HPDE6-E6E7 (cell line): ENCODE measurements around the gene CCDC142.
"Not testable (repeated sequence)": the region's sequence is repeated elsewhere in the genome, so short reads cannot be mapped to it uniquely, and the experiment has no call there.

Experiments used
- DNase-seq: peaks from one replicate; pipeline ENCODE4 v3.0.0; 2011; ENCODE audit warnings: missing footprints; ENCODE audit errors: extremely low spot score

The CCDC142 gene

DNA sequence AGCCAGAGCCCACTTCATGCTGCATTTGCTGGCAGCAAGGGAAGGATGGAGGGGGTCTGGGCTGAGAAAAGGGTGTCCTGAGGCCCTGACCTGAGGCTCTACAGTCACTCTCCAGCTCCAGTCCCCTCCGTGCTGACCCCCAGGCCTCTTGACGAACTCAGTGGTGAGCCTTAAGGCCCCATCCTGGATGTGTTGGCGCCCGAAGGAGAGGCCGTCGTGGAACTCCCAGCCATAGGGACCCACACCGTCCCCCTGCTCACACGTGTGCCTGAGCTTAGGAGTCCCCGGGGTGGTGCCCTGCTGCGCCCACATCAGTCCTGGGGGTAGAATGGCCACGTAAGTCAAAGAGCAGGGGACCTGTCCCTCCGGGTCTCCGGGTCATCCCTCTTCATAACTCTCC is 18.4 kb downstream of the CCDC142 start:
- DNase-seq = no peak

DNA sequence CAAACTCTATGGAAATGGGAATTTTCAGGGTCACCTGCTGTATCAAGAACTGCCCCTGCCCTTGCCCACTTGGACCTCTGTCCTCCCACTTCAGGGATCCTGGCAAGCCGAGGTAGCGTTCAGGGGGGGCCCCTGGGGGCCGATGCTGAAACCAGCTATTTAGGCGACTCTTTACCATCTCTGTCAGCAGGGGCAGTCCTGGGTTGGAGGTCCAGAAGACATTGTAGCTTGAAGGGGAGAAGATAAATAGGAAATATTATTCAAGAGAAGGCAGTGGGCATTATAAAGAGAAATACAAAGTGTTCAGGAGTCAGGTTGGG is 20.1 kb downstream of the CCDC142 start:
- no peak for DNase-seq

GRCh38 chr2:74462054-74462785 is 20.6 kb downstream of the CCDC142 start:
- no peak for DNase-seq

DNA sequence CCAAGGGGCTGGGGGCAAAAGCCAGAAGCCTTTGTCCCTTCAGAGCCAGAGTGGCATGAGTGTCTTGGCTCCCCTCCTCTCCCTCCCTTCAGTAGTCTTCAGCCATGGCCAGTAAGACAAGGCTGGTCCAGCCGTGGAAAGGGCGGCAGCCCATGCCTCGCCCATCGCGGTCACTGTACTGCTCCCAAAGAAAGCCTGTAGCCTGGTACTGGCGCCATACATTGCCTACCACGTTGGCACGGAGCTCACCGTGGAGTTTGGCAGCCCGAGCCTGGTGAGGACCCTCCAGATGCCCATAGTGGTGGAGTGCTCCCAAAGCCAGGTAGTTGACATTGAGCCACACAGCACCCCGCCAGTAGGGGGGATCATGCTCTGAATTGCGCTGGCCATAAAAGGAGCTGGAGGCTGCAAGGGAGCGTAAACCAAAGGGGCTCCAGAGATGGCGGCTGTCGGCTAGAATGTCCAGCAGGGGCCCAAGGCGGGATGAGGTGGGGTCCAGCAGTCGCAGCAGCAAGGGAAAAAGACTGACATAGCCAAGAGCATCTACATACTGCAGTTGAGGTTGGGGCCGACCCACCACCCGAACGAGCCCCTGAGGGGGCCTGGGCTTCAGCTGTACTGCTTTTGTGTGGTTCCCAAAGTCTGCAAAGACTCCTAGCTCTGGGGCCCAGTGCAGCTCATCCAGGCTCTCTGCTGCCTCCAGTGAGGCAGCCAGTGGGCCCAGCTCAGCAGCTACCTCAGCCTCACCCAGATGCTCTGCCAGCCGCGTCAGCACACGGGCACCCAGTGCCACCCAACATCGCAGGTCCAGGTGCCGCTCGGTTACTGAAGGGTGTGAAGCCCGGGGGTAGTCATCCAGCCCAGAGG is 21.4 kb downstream of the CCDC142 start:
- DNase-seq = no peak

DNA sequence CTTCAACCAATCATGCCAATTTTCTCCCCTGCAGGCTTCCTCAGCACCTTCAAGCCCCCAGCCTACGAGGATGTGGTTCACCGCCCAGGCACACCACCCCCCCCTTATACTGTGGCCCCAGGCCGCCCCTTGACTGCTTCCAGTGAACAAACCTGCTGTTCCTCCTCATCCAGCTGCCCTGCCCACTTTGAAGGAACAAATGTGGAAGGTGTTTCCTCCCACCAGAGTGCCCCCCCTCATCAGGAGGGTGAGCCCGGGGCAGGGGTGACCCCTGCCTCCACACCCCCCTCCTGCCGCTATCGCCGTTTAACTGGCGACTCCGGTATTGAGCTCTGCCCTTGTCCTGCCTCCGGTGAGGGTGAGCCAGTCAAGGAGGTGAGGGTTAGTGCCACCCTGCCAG is 22.6 kb downstream of the CCDC142 start:
- DNase-seq = not testable (repeated sequence)

GRCh38 chr2:74459503-74460118 is 23.2 kb downstream of the CCDC142 start:
- not testable (repeated sequence) for DNase-seq

DNA sequence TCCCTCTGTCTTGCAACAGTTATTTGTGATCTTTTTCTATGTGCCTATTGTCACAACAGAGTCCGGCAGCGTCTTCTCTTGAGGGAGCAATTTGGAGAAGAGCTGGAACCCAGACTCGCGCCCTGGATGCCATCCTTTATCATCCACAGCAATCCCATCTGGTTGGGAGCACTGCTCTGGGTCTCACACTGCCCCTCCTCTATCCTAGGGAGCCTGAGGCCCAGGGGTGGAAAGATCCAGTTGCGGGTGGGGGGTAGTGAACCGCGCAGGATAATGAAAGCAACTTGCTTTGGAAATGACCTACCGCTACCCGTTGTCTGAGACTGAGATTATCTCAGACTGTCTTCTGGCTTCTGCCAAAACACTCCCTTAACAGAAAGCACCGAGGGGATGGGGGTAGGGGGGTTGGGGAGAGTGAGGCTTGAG is 23.8 kb downstream of the CCDC142 start:
- no peak for DNase-seq

GRCh38 chr2:74458132-74458937 is 24.5 kb downstream of the CCDC142 start, which contains the start of gene WBP1:
Gene WBP1, plus strand, starts transcription at chr2:74458438. Its CDS starts 165 bp downstream, at chr2:74458603.
- DNase-seq = peak; percentile 98

GRCh38 chr2:74457549-74458131 is 25.2 kb downstream of the CCDC142 start:
- no peak for DNase-seq

GRCh38 chr2:74457129-74457548 is 25.7 kb downstream of the CCDC142 start:
- no peak for DNase-seq

DNA sequence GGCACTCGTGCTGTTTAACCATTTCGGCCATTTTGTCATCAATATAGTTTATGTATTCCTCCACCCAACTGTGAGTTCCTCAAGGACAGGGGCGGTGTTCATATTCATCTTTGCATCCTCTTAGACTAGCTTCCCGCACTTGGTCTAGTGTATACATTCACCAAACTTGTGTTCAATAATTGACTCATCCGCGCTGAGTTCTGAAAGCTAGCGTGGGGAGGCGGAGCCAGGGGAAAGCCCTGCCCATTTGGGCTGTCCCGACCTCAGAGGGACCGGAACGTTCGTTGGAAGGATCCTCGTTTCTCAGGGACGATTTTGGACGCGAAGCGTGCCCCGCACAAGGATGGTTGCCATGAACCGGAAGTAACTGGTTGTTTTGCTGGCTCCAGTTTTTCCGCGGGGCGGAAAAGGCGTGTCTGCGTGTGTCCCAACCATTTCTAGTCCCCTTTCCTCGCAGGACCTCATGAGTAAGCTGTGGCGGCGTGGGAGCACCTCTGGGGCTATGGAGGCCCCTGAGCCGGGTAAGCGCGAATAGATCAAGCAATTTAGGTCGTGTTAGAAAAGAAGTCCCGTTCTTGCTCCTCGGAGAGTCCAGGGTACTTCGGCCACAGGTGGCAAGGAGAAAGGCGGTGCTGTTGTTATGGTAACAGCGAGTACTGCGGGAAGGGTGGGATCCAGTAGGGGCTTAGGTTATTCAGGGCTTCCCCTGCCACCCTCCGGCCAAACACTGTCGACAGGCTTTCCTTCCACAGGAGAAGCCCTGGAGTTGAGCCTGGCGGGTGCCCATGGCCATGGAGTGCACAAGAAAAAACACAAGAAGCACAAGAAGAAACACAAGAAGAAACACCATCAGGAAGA is 27.9 kb downstream of the CCDC142 start, which contains the start of gene INO80B:
TSS of gene INO80B (plus strand) at position 434 of the 858 bp plus-strand sequence. CDS start at position 464, 30 bp downstream.
- DNase-seq = peak; percentile 86

- DNase-seq = no peak
Measured at GRCh38 chr2:74450570-74451190, 32.1 kb downstream of the CCDC142 start.

DNA sequence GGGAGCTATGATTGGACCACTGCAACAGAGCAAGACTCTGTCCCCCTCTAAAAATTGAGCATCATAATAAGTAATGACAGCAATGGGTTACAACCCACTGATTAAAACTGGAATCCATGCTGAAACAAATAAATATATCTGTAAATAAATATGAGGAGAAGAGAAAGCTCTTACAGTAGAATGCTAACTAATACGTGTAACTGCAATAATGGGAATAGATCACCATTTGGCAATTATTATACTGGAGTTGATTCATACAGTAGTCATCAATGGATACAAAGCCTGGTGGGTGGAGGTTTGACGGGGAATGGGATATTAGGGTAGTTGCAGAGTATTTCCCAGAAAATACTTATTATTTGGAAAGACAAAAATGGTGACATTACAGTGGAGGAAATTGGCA is 34.0 kb downstream of the CCDC142 start:
- no peak for DNase-seq

DNA sequence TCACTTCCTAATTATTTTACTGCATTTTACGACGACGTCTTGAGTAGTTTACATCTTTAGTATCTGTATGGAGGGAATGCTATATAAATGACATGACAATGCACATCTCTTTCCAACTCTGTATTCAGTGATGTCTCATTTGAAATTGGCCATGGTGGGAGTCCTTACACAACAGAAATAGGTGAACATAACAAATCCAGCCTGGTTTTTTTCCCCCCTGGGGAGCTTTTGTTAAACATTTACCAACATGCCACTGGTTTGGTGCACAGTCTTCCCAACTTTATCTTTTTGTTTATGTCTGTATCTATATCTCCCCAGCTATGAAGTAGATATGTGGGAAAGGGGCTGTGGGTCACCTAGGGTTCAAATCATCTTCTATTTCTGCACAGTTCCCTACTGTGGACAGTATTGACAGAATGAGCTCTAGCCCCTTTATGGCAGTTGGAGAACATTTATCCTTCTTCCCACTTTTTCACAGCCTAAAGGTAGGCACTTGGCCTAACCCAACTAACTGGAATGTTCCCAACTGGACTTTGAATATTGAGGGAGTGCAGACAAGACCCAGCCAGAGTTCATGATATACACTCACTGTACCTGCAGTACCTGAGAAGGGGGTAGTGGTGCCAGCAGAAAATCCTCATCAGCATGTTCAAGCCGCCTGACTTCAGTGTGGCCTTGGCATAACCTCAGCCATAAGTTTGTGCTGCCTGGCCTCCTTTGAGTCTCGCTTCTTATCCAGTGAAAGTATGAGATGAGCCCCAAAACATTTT is 35.4 kb downstream of the CCDC142 start:
- DNase-seq = no peak

DNA sequence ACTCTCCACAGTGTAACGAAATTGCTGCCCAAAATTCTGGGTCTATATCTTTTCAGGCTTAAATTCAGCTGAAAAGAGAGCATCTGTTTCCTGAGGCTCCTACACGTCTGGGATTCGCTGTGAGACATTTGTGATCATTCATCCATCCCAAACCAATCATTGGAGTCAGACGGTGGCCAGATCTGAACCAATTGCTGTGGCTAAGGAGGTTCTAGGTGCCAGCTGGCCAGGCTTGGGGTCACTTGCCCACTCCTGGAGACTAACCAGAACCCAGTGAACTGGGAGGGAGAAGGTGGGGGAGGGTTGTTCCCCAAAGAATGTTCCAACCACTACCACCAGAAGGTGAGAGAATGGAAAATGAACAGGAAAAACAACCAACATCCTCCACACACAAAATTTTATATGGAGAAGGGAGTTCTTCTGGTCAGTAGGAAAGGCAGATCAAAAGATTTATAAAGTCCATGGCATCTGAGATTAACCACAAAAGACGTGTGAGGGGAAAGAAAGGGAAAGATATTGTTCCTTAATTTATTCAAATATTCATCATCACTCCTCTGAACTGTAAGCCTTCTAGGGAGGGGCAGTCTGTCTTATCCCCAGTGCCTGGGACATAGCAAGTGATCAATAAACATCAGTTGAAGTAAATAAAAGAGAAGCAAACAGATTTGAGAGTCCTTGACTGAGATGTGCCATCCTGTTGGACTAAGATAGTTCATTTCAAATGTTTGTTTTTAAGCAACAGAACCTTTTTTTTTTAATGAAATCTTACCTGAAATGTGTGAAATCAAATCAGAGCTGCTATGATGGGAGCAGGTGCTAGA is 38.1 kb downstream of the CCDC142 start:
- DNase-seq = no peak

DNA sequence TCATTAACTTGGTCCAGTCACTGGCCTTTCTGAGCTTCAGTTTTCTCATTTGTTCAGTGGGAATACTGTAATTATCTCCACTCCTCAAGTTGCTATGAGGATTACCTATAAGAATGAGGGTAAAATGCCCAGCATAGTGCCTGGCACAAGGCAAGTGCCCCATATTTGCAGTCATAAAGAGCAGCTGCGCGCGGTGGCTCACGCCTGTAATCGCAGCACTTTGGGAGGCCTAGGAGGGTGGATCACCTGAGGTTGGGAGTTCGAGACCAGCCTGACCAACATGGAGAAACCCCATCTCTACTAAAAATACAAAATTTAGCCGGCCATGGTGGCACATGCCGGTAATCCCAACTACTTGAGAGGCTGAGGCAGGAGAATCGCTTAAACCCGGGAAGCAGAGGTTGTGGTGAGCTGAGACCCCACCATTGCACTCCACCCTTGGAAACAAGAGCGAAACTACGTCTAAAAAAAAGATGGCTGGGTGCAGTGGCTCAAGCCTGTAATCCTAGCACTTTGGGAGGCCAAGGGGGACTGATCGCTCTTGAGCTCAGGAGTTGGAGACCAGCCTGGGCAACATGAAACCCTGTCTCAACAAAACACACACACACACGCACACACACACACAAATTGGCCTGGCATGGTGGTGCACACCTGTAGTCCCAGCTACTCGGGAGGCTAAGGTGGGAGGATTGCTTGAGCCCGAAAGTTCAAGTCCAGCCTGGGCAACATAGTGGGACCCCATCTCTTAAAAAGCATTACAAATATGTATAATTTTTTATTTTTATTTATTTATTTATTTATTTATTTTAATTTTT is 40.1 kb downstream of the CCDC142 start:
- not testable (repeated sequence) for DNase-seq
